HL-60 (cell line): Measurements from ENCODE around the gene CRYBA4.

Source experiments
- DNase-seq, 2 experiments: peaks; one replicate each; pipeline ENCODE4 v3.0.0-alpha.2; 2010 to 2020; ENCODE audit warnings: low read depth in 1 of 2, low spot score in 1 of 2
- H3K27ac ChIP-seq: fragments of 250-450 bp; sonication (Bioruptor Pico); replicated peaks from 2 replicates; pipeline ENCODE4 v1.5.1; 2020; ENCODE audit warnings: mild to moderate bottlenecking, moderate library complexity
- H3K27me3 ChIP-seq: fragments of 250-450 bp; sonication (Bioruptor Pico); 2 replicates; pipeline ENCODE4 v1.5.1; 2021; ENCODE audit warnings: mild to moderate bottlenecking, moderate library complexity; ENCODE audit not compliant: insufficient read depth, poor library complexity, severe bottlenecking
- H3K4me3 ChIP-seq: replicated peaks from 2 replicates; pipeline ENCODE4 v1.5.1; 2011; ENCODE audit warnings: mild to moderate bottlenecking, control low read depth, low read length; ENCODE audit not compliant: insufficient read depth
- CTCF ChIP-seq: IDR thresholded peaks from one replicate; pipeline ENCODE4 v1.5.1; 2011; ENCODE audit warnings: low read length, control low read depth, inconsistent platforms; ENCODE audit not compliant: insufficient read depth
- GABPA ChIP-seq: IDR thresholded peaks from 2 replicates; pipeline ENCODE4 v1.6.1; 2012; ENCODE audit warnings: low read depth
- POLR2AphosphoS5 ChIP-seq: IDR thresholded peaks from 2 replicates; pipeline ENCODE4 v1.6.1; 2012; ENCODE audit warnings: low read depth
- REST ChIP-seq: IDR thresholded peaks from 2 replicates; pipeline ENCODE4 v1.6.1; 2012; ENCODE audit warnings: low read depth; ENCODE audit not compliant: insufficient replicate concordance
- SPI1 ChIP-seq: IDR thresholded peaks from 2 replicates; pipeline ENCODE4 v1.6.1; 2012; ENCODE audit warnings: low read depth, mild to moderate bottlenecking, borderline replicate concordance

CRYBA4 gene

GRCh38 chr22:26593763-26594162 lies 28.0 kb upstream of the CRYBA4 start:
- no peak overlapping the region for H3K4me3 ChIP-seq
- no peak overlapping the region for H3K27ac ChIP-seq
- no peak for DNase-seq
- TF ChIP-seq GABPA (no peak), SPI1 (no peak), POLR2AphosphoS5 (no peak), REST (no peak), CTCF (no peak)
- no peaks in the 10 kb centered on the region for H3K27me3 ChIP-seq

- Histone ChIP-seq H3K27me3 (no peaks in the 10 kb centered on the region), H3K4me3 (no peak overlapping the region), H3K27ac (no peak overlapping the region)
- TF ChIP-seq CTCF (no peak), SPI1 (no peak), GABPA (no peak), REST (no peak), POLR2AphosphoS5 (no peak)
- DNase-seq: no peak
These were observed 24.7 kb upstream of the CRYBA4 start for GRCh38 chr22:26597026-26597425.

- Histone ChIP-seq H3K27ac (no peak overlapping the region), H3K27me3 (no peaks in the 10 kb centered on the region), H3K4me3 (no peak overlapping the region)
- DNase-seq: no peak
- TF ChIP-seq GABPA (no peak), CTCF (no peak), REST (no peak), POLR2AphosphoS5 (no peak), SPI1 (no peak)
These were observed 24.3 kb upstream of the CRYBA4 start for GRCh38 chr22:26597480-26597879.
